NCI-H774 (cell line): ENCODE data around the gene R3HDM4.
A peak's percentile ranks its signal among the peaks of the same experiment; 100 is the strongest.

Experiments
- DNase-seq: peaks from one replicate; lab custom pipeline; 2025; lab: John Stamatoyannopoulos, UW

The R3HDM4 gene

GRCh38 chr19:912181-913079, 589 bp downstream of the R3HDM4 start:
- DNase-seq, result no peak

GRCh38 chr19:911197-912033, 1.6 kb downstream of the R3HDM4 start:
- DNase-seq, result no peak

- DNase-seq, result no peak
Observed at GRCh38 chr19:907183-907853, 5.7 kb downstream of the R3HDM4 start.

- DNase-seq, result no peak
Observed at GRCh38 chr19:906480-906879, 6.5 kb downstream of the R3HDM4 start.

- DNase-seq, result no peak
Observed at GRCh38 chr19:904545-904944, 8.5 kb downstream of the R3HDM4 start.

- no peak for DNase-seq
Observed at GRCh38 chr19:903266-903797, 9.7 kb downstream of the R3HDM4 start.

- DNase-seq, result no peak
Observed at GRCh38 chr19:902446-903226, 10.4 kb downstream of the R3HDM4 start.

GRCh38 chr19:902093-902370, 11.0 kb downstream of the R3HDM4 start:
- no peak for DNase-seq

- no peak for DNase-seq
Observed at GRCh38 chr19:901216-902092, 11.6 kb downstream of the R3HDM4 start.

GRCh38 chr19:900302-901111, 12.5 kb downstream of the R3HDM4 start:
- peak; percentile 21 for DNase-seq

GRCh38 chr19:900043-900301, 13.0 kb downstream of the R3HDM4 start:
- no peak for DNase-seq

- DNase-seq, result no peak
Observed at GRCh38 chr19:899336-900042, 13.5 kb downstream of the R3HDM4 start.

GRCh38 chr19:898663-899062, 14.4 kb downstream of the R3HDM4 start:
- no peak for DNase-seq

GRCh38 chr19:897442-898039, 15.5 kb downstream of the R3HDM4 start:
- DNase-seq, result no peak

GRCh38 chr19:896999-897398, 16.0 kb downstream of the R3HDM4 start:
- no peak for DNase-seq

GRCh38 chr19:896434-896833, 16.6 kb downstream of the R3HDM4 start:
- no peak for DNase-seq

- peak; percentile 87 for DNase-seq
Observed at GRCh38 chr19:892894-893689, 19.9 kb downstream of the R3HDM4 start, which contains the start of the genes MED16 and RNU6-9. TSS of gene MED16 (minus strand) at chr19:893187. CDS start at chr19:891131, 2,056 bp downstream. TSS of gene RNU6-9 (plus strand) at chr19:893484.
